Measurements from ENCODE around the gene OGFR.

GRCh38 chr20:62755817-62756724, 48.6 kb upstream of the OGFR start:
- no peak for TF ChIP-seq CTCF (IDR thresholded peaks at IDR 0.05)
- no peak for TF ChIP-seq POLR2AphosphoS5 (IDR thresholded peaks at IDR 0.05)

Data from prostate gland (tissue), 2 donors.